ENCODE results near the gene RAB36.

The RAB36 gene

GRCh38 chr22:23108249-23109078 is 36.8 kb upstream of the RAB36 start:
- no peak for DNase-seq

DNA sequence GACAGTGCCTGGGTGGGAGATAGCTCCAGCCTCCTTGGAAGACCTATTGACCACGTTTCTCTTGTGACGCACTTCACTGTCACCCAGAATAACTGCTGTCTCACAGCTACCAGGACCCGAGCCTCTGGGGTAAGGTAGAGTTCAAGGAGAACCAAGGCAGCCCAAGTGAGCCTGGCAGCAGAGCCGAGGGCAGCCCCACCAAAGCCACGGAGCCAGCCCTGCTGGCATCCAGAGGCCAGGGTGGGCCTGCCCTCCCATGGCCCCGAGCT is 36.3 kb upstream of the RAB36 start:
- DNase-seq = no peak

DNA sequence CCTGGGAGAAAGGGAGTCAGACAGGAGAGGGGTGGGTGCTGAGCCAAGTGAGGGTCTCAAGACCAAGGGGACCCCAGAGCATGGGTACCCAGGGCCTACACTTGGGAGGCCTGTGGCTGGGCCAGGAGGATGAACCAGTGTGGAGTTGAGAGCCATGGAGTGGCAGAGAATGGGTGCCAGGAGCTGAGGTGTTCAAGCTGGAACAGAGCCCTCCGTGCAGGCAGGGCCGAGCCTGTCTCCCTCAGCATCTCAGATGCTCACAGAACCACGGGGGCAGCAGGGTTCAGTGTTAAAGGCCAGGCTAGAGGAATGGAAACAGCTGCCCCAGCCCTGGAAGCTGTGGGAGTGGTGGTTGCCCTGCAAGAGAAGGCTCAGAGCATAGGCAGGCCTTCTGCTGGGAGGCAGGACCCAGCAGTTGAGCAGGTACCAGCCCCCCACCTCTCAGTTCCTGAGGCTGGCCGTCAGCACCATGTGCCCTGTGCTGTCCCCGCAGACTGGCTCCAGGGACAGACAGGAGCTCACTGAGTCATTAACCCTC is 35.8 kb upstream of the RAB36 start:
- DNase-seq = no peak

DNA sequence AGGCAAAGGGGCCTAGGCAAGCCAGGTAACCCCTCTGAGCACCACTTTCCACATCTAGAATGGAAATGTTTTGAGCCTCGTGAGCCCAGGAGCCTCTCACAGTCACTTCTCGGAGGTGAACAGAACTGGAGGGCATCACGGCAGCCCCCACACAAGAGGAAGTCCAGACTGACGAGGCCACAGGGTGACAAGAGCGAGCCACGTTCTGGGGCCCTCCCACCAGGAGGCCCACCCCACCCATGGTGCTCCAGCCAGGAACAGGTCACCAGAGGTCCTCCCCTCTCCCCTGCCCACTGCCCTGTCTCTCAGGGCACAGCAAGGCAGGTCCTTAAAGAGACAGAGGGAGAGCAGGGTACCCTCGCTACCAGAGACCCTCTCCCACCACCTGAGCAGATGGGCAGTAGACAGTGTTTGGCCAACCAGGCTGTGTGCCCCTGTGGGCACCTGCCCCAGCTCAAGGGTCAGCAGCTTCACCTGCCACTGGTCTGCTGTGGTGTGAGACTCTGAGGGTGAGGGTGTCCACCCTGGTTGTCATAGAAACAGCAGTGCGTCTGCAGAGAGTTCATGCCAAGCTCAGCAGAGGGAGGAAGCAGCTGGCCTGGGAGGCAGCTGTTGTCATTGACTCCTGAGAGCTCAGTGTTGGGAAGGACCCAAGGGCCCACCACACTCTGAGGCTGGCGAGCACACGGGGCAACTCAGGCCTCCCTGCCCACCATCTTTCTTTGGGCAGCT is 34.9 kb upstream of the RAB36 start:
- peak in 1 of 4 experiments; percentile 8 for DNase-seq

DNA sequence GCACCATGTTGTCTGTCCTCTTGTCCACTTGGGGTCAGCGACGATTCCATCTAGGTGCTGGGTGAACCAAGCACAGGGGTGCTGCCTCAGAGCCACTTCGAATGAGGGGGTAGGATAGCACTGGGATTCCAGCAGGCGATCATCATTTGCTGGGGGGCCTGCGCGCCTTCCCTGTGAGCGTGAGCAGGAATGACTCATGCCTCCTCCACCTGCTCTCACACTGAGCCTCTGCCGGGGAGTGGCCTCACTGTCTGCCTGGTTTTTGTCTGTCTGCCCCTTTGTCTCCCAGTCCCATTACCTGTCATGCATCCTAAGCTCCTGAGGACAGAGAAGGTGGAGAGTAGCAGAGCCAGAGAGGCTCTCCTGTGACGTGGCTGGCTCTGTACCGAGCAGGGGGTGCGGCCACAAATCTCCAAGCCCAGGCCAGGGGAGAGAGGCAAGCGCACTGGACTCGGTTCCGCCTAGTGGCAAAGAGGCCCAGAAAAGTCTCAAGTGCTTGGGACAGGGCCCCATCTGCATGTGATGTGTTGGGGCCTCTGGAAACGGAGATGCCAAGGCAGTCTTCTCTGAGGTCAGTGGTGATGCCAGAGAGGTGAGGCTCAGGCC is 34.3 kb upstream of the RAB36 start:
- DNase-seq = no peak

- no peak for DNase-seq
Measured at GRCh38 chr22:23112472-23113012, 32.7 kb upstream of the RAB36 start.

GRCh38 chr22:23113067-23113846 is 32.0 kb upstream of the RAB36 start:
- DNase-seq = no peak

DNA sequence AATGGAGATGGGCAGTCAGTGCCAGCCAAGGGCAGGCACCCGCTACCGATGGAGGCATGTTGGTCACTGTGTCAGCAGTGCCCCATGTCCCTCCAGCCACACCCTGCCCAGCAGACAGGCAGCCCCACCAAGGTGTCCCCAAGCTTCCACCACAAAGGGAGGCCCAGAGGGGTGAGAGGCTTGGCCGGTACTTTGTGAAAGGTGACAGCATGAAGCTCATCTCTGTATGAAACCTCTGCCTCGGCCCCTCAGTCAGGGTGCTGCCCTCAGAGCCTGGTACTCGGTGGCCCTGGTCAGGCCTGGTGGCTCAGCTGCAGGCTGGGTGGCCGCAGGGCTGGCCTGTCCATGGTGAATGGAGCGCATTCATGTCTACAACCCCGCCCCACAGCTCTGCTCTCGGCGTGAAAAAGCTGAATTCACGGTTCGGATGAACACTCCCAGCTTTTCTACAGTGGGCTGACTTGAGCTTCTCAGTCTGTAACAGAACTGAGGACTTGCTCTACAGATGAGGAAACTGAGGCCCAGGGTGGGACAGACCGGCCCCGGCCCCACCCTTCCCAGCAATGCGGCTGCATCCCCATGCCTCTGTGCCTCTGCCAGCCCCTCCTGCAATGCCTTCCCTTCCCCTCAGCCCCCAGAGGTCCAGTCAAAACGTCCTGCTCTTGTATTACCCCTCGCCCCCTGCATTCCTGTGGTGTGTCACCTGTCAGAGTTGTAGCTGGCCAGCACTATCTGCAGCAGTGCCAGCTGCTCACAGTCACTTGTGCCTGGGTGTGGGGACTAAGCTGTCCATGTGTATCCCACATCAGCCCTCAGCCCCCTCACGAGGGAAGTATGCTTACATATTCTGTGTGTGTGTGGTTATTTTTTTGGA is 31.2 kb upstream of the RAB36 start:
- no peak for DNase-seq

- no peak for DNase-seq
Measured at GRCh38 chr22:23114721-23115020, 30.6 kb upstream of the RAB36 start.

DNA sequence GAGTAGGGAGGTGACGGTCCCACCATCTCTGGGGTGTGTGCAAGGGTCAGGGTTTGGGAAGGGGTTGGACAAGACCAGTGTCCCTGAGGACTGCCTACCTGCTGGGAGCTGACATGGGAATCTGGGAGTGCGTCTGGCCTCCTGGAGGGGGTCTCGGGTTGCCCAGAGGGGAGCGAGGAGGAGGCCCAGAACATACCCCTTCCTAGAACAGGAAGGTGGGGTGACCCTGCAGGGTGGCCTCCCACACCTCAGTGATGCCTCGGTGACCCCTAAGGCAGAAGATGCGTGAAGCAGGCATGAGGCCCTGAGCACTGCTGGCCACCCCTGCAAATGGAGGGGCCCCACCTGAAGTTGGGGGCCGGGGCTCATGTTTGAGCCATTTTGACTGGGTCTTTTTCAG is 29.9 kb upstream of the RAB36 start:
- DNase-seq = no peak

- no peak for DNase-seq
Measured at GRCh38 chr22:23115825-23116494, 29.3 kb upstream of the RAB36 start.

GRCh38 chr22:23116506-23117263 is 28.6 kb upstream of the RAB36 start:
- no peak for DNase-seq

- DNase-seq = no peak
Measured at GRCh38 chr22:23117275-23117674, 28.0 kb upstream of the RAB36 start.

GRCh38 chr22:23117891-23118646 is 27.2 kb upstream of the RAB36 start:
- DNase-seq = no peak

- DNase-seq = no peak
Measured at GRCh38 chr22:23118647-23119493, 26.4 kb upstream of the RAB36 start.

GRCh38 chr22:23119494-23120414 is 25.5 kb upstream of the RAB36 start:
- no peak for DNase-seq

DNA sequence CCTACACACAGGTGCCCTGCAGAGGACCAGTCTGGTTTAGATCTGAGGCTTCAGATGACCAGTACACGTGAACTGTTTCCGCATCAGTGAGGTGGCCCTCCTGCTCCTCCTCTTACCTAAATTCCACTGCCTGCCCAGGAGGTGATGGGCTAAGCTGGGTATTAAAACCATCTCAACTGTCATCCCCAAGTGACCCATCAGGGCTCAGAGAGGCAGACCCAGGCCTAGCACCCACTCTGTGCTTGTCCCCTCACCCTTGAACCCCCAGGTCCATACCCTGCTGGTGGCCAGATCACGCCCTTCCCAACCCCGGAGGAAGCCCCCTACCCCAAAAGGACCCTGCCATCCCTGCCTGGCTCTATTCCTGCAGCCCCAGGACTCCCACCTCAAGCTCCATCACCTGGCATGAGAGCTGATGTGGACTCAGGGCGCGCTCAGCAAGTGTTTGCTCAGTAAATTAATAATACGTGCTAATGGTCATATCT is 24.8 kb upstream of the RAB36 start:
- DNase-seq = no peak
